ENCODE measurements around the gene BCL6. TPM values are rescaled to one million over a fixed set of nuclear protein-coding genes. Genes with fewer than 3 reads are reported as not detected.
A peak's percentile ranks its signal among the peaks of the same experiment; 100 is the strongest.

BCL6 gene
- total RNA-seq, 1 experiment from 2014 or later: 10.2 TPM

- TF ChIP-seq, protein P1, sequence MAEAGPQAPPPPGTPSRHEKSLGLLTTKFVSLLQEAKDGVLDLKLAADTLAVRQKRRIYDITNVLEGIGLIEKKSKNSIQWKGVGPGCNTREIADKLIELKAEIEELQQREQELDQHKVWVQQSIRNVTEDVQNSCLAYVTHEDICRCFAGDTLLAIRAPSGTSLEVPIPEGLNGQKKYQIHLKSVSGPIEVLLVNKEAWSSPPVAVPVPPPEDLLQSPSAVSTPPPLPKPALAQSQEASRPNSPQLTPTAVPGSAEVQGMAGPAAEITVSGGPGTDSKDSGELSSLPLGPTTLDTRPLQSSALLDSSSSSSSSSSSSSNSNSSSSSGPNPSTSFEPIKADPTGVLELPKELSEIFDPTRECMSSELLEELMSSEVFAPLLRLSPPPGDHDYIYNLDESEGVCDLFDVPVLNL (CRISPR knock-in tag; IDR thresholded peaks at IDR 0.05; ENCODE audit: borderline replicate concordance, low read depth): no peak
- TF ChIP-seq TEAD1 (CRISPR knock-in tag; IDR thresholded peaks at IDR 0.05) (0 out of 2 replicates have a peak, but pooled peaks have one; percentile 43), ZNF671 (CRISPR knock-in tag; IDR thresholded peaks at IDR 0.05) (no peak), NFATC4 (CRISPR knock-in tag; IDR thresholded peaks at IDR 0.05) (no peak), ZNF423 (CRISPR knock-in tag; IDR thresholded peaks at IDR 0.05) (peak; percentile 34; the same call in 1 of the 2 replicates), OVOL2 (CRISPR knock-in tag; IDR thresholded peaks at IDR 0.05; ENCODE audit: borderline replicate concordance) (no peak), MAX (CRISPR knock-in tag; IDR thresholded peaks at IDR 0.05) (peak; percentile 48; the same call in 1 of the 2 replicates), JUN (CRISPR knock-in tag; IDR thresholded peaks at IDR 0.05) (no peak), GABPB1 (CRISPR knock-in tag; IDR thresholded peaks at IDR 0.05) (peak; percentile 29; the same call in 1 of the 2 replicates), SP1 (CRISPR knock-in tag; conservative IDR thresholded peaks at IDR 0.05) (no peak), NFE2L1 (CRISPR knock-in tag; IDR thresholded peaks at IDR 0.05) (no peak)
- TF ChIP-seq, protein P2, sequence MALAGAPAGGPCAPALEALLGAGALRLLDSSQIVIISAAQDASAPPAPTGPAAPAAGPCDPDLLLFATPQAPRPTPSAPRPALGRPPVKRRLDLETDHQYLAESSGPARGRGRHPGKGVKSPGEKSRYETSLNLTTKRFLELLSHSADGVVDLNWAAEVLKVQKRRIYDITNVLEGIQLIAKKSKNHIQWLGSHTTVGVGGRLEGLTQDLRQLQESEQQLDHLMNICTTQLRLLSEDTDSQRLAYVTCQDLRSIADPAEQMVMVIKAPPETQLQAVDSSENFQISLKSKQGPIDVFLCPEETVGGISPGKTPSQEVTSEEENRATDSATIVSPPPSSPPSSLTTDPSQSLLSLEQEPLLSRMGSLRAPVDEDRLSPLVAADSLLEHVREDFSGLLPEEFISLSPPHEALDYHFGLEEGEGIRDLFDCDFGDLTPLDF (CRISPR knock-in tag; IDR thresholded peaks at IDR 0.05): no peak
- TF ChIP-seq, protein P3, sequence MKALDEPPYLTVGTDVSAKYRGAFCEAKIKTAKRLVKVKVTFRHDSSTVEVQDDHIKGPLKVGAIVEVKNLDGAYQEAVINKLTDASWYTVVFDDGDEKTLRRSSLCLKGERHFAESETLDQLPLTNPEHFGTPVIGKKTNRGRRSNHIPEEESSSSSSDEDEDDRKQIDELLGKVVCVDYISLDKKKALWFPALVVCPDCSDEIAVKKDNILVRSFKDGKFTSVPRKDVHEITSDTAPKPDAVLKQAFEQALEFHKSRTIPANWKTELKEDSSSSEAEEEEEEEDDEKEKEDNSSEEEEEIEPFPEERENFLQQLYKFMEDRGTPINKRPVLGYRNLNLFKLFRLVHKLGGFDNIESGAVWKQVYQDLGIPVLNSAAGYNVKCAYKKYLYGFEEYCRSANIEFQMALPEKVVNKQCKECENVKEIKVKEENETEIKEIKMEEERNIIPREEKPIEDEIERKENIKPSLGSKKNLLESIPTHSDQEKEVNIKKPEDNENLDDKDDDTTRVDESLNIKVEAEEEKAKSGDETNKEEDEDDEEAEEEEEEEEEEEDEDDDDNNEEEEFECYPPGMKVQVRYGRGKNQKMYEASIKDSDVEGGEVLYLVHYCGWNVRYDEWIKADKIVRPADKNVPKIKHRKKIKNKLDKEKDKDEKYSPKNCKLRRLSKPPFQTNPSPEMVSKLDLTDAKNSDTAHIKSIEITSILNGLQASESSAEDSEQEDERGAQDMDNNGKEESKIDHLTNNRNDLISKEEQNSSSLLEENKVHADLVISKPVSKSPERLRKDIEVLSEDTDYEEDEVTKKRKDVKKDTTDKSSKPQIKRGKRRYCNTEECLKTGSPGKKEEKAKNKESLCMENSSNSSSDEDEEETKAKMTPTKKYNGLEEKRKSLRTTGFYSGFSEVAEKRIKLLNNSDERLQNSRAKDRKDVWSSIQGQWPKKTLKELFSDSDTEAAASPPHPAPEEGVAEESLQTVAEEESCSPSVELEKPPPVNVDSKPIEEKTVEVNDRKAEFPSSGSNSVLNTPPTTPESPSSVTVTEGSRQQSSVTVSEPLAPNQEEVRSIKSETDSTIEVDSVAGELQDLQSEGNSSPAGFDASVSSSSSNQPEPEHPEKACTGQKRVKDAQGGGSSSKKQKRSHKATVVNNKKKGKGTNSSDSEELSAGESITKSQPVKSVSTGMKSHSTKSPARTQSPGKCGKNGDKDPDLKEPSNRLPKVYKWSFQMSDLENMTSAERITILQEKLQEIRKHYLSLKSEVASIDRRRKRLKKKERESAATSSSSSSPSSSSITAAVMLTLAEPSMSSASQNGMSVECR (CRISPR knock-in tag; IDR thresholded peaks at IDR 0.05; ENCODE audit: borderline replicate concordance): no peak
- TF ChIP-seq, protein P4, sequence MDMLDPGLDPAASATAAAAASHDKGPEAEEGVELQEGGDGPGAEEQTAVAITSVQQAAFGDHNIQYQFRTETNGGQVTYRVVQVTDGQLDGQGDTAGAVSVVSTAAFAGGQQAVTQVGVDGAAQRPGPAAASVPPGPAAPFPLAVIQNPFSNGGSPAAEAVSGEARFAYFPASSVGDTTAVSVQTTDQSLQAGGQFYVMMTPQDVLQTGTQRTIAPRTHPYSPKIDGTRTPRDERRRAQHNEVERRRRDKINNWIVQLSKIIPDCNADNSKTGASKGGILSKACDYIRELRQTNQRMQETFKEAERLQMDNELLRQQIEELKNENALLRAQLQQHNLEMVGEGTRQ (CRISPR knock-in tag; IDR thresholded peaks at IDR 0.05): no peak
- Mint-ChIP-seq H3K27me3 (ENCODE audit: low read depth) (peaks cover 9% of the 10 kb centered on the region; the same call in 1 of the 2 replicates), H3K9me3 (no peaks in the 10 kb centered on the region), H3K36me3 (peaks cover 34% of the 10 kb centered on the region), H3K4me3 (no peak overlapping the region), H3K27ac (peak overlapping the region; percentile 1; the same call in 1 of the 2 replicates), H3K4me1 (peaks cover 27% of the 10 kb centered on the region)
- DNase-seq (ENCODE audit: low spot score) (no peak), ATAC-seq (no peak)
- CTCF ChIA-PET: interaction anchor here (0.6 to 3.6 kb wide), 14 partner anchors 10 to 1235 kb away, joined by 3 to 17 read pairs (median 4); no protein-coding TSS in a partner anchor
- POLR2A ChIA-PET: interaction anchor here (0.5 to 0.6 kb wide), 2 partner anchors 10 to 28 kb away, joined by 3 read pairs; no protein-coding TSS in a partner anchor
Observed at GRCh38 chr3:187719628-187720336, 25.5 kb downstream of the BCL6 start.

- peaks cover 32% of the 10 kb centered on the region for H3K4me1 Mint-ChIP-seq
- ChIA-PET POLR2A (no interaction called here), CTCF (interaction anchor here (0.7 to 3.6 kb wide), 8 partner anchors 8 to 1236 kb away, joined by 3 to 17 read pairs (median 6); no protein-coding TSS in a partner anchor)
- no peak overlapping the region for H3K4me3 Mint-ChIP-seq
- peaks cover 26% of the 10 kb centered on the region for H3K36me3 Mint-ChIP-seq
- H3K27me3 Mint-ChIP-seq (ENCODE audit: low read depth): peaks cover 9% of the 10 kb centered on the region; the same call in 1 of the 2 replicates
- no peak for ATAC-seq
- TF ChIP-seq HMGA2 (CRISPR knock-in tag; IDR thresholded peaks at IDR 0.05): peak; percentile 49; the same call in 1 of the 2 replicates
- no peak for TF ChIP-seq ZSCAN18 (CRISPR knock-in tag; IDR thresholded peaks at IDR 0.05)
- no peak for DNase-seq (ENCODE audit: low spot score)
- H3K27ac Mint-ChIP-seq: no peak overlapping the region
- no peaks in the 10 kb centered on the region for H3K9me3 Mint-ChIP-seq
Observed at GRCh38 chr3:187718802-187719201, 26.5 kb downstream of the BCL6 start.

Data from WTC11 (cell line).